IgD-negative memory B cell (primary cell): ENCODE measurements around the gene C2orf78. TPM values are rescaled to one million over a fixed set of nuclear protein-coding genes. Genes with fewer than 3 reads are reported as not detected.
"Not testable (repeated sequence)": the region's sequence is repeated elsewhere in the genome, so short reads cannot be mapped to it uniquely, and the experiment has no call there.

Source experiments
- H3K27ac Mint-ChIP-seq, 3 donors: one replicate each; pipeline ENCODE4 v1.8.0; 2020 to 2022; ENCODE audit warnings: mild to moderate bottlenecking in 3 of 3, mixed read lengths in 3 of 3, moderate library complexity in 1 of 3
- H3K27me3 Mint-ChIP-seq: one replicate; pipeline ENCODE4 v1.8.0; 2021; ENCODE audit warnings: mixed read lengths
- H3K36me3 Mint-ChIP-seq: one replicate; pipeline ENCODE4 v1.8.0; 2020; ENCODE audit warnings: mild to moderate bottlenecking, mixed read lengths
- H3K4me1 Mint-ChIP-seq, 3 donors: one replicate each; pipeline ENCODE4 v1.8.0; 2020 to 2022; ENCODE audit warnings: mixed read lengths in 3 of 3, mild to moderate bottlenecking in 1 of 3
- H3K4me3 Mint-ChIP-seq, 4 donors: one replicate each; pipeline ENCODE4 v1.8.0; 2020 to 2022; ENCODE audit warnings: mild to moderate bottlenecking in 4 of 4, mixed read lengths in 4 of 4, moderate library complexity in 3 of 4
- H3K9me3 Mint-ChIP-seq, 3 donors: one replicate each; pipeline ENCODE4 v1.8.0; 2020 to 2021; ENCODE audit warnings: mixed read lengths in 3 of 3, mild to moderate bottlenecking in 1 of 3
- polyA plus RNA-seq: library from polyadenylated mRNA; unstranded; fragments of 300-500 nt; fragmentation: Illumina TruSeq; gene quantifications from one replicate; pipeline ENCODE4 v1.2.3, GENCODE V29; 2021

Gene C2orf78, protein sequence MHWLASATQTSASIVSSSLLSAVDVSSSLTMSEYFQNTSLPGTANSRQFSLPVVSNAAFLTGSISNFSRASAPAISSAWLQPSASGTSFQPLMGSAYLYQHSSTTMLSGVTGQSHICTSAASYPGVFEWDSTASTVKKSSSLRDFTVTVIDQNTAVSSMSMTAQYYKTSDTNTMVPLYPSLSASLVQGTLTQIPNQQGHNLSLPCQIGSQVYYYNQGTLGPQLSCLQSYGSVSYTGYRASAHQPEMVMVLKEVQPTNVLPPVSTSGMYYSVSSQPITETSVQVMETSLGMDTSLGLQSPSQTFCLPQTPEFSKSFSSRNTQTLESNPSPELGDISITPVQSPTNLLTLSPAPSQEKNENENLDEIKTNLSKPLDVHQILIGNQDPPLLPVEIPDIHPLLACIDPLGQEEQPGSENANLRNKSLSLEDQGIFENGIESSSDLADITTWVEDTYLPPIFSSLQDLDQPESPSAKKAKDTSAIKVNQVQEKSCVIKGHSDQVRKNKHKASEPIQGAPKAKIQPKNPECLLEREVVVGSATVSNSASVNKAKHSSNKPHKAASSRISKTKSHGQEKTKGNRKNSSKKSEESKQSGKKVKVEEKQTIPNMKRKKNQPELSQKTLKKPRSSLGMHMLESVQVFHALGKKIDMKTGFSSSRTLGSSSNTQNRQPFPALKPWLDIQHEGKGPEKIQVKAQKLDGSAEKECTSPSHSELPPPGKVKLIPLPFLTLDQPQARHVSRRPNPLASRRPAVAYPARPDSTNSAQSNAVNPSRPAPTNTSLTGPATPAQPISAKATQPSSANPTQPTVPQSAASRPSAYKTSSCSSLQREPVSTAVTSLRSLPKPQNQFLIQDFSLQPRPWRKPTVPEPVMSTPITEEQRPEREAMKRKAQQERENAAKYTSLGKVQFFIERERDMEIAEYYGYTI
- polyA plus RNA-seq, result not detected

DNA sequence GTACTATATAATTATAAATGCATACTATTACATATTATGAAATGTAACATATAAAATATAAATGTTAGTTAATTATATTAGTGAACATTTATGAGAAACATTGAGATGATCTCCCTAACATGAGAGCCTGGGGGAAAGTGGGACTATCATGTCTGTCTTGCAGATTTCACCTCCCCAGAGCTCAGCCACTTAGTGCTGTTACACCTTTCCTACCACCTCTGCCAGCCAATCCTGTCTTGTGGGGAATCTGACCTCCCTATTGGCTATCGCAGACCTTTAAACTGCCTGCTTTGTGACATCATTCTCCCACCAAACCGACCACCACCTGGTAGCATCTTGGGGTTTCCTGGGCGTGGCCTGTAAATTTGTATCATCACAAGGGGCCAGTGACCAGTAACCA is at the start of gene C2orf78:
Gene C2orf78 (plus strand): TSS at position 301 of the 400 bp plus-strand sequence. CDS start 127 bp downstream, outside the sequence.
- H3K27me3 Mint-ChIP-seq, H3K4me1 Mint-ChIP-seq, H3K4me3 Mint-ChIP-seq, H3K9me3 Mint-ChIP-seq, H3K27ac Mint-ChIP-seq, H3K36me3 Mint-ChIP-seq: not testable (repeated sequence)

DNA sequence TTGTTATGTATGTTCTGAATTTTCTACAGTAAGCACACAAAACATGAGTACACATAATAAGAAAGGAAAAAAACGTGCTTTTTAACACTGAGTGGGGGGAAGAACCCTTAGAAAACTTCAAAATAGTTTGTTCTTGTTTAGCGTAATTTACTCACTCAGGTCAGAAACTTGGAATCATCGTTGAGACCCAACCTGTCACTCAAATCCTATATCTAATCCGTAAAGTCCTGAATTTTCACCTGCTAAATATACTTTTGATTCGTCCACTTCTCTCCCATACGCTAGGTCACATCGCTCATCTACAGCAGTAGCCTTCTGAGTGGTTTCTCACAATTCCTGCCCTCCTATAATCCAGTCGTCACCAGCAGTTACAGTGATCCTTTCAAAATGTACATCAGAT is 47.6 kb upstream of the C2orf78 start:
- H3K4me3 Mint-ChIP-seq, result peak overlapping the region; percentile 90 to 99 (median 98)
- peaks cover 8% of the 10 kb centered on the region for H3K36me3 Mint-ChIP-seq
- H3K9me3 Mint-ChIP-seq, result peaks cover 2 to 7% (median 5%) of the 10 kb centered on the region in 3 donors

DNA sequence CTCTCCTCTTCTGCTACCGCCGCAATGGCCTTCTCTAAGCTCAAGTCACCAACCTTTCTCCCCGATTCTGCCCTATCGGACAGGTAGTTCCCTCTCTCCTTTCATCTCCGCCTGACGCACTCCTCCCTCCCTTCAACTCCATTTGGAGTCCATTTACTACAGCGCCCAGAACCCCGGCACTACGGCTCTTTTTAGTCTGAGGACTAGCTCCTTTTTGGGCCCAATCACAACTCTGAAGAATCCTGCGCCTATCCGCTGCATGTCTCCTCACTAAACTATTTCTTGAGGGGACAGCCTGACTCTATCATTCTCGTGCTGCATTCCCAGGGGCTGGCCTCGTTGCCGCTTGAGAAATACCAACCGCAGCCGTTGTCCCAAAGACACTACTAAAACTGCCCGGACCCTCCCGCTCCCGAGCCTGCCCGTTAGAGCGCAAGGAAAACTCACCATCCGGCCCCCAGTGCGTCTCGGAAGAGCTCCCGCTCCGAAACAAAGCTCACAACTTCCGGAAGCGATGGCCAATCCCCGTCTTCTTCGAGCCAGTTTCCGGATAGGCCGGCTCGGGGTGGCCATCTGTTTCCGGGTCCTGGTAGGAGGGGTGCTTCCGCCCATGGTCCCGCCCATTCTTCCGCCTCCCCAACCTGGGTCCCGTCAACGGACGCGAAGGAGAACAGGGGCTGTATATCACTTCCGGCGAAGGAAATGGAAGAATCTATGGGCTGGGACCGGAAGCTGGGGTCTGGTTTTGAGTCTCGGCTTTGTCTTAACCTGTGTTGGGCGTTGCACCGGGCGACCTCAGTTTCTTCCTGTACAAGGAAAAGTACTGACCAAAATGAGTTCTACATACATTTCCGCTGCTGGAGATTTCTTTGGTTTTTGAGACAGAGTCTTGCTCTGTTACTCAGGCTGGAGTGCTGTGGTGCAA is 46.9 kb upstream of the C2orf78 start, which contains the start of gene TPRKB:
Gene TPRKB (minus strand): TSS at position 491 of the 925 bp plus-strand sequence. CDS start 2,776 bp downstream, outside the sequence.
- peak within 1 kb of the TSS; percentile 90 to 99 (median 98) for H3K4me3 Mint-ChIP-seq
- peaks cover 8% of the 10 kb centered on the region for H3K36me3 Mint-ChIP-seq
- peak within 1 kb of the TSS; percentile 89 to 99 (median 93) for H3K27ac Mint-ChIP-seq
- H3K9me3 Mint-ChIP-seq, result peaks cover 4 to 7% (median 5%) of the 10 kb centered on the region in 3 donors
- H3K4me1 Mint-ChIP-seq, result peaks cover 11 to 19% (median 12%) of the 10 kb centered on the region in 3 donors
- no peaks in the 10 kb centered on the region for H3K27me3 Mint-ChIP-seq

More for the DNA sequence above, 47.6 kb upstream of the C2orf78 start:
- Mint-ChIP-seq H3K27ac (peak overlapping the region; percentile 89 to 99 (median 93)), H3K27me3 (no peaks in the 10 kb centered on the region), H3K4me1 (peaks cover 11 to 19% (median 12%) of the 10 kb centered on the region in 3 donors)

DNA sequence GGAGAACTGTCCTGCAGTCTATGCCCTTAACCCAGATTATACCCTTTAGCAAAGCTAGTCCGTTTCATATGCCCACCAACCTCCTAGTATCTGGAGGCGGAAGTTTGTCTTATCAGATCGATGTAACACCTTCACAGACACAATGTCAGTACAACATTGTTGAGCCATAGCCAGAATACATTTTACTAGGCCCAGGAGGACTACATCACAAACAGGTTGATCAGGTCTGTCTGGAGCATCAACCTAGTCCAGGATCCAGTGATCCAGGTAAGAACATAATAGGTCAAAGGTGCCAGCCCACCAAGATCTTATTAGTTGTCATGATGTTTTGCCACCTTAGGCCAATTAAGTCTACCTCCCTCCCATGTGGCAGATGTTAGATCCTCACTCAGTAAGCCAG is 44.9 kb upstream of the C2orf78 start:
- Mint-ChIP-seq H3K27me3 (no peaks in the 10 kb centered on the region), H3K36me3 (peaks cover 6% of the 10 kb centered on the region), H3K27ac (no peak overlapping the region), H3K9me3 (peaks cover 4 to 7% (median 5%) of the 10 kb centered on the region in 3 donors), H3K4me1 (peaks cover 11 to 17% (median 12%) of the 10 kb centered on the region in 3 donors), H3K4me3 (peak overlapping the region in 2 of 4 donors; percentile 38 to 52)

DNA sequence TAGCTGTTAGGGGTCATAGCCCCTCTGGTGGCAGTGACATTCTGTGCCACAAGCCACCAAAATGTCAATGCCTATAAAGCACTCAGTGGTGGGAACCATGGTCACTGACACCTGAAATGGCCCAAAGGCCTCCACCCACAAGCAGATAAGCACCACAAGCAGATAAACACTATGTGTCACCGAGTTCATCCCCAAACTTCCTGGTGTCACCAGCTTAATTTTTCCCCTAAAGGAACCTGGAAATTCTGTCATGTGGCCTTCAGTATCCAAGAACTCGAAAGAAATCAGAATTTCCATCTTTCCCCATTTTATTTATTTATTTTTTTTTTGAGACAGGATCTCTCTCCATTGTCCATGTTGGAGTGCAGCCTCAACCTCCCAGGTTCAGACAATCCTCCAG is 43.2 kb upstream of the C2orf78 start:
- peaks cover 12% of the 10 kb centered on the region for H3K36me3 Mint-ChIP-seq
- no peak overlapping the region for H3K4me3 Mint-ChIP-seq
- peaks cover 4 to 7% (median 5%) of the 10 kb centered on the region in 3 donors for H3K9me3 Mint-ChIP-seq
- peaks cover 11 to 16% (median 12%) of the 10 kb centered on the region in 3 donors for H3K4me1 Mint-ChIP-seq
- H3K27ac Mint-ChIP-seq, result peak overlapping the region in 1 of 3 donors; percentile 25
- no peaks in the 10 kb centered on the region for H3K27me3 Mint-ChIP-seq

DNA sequence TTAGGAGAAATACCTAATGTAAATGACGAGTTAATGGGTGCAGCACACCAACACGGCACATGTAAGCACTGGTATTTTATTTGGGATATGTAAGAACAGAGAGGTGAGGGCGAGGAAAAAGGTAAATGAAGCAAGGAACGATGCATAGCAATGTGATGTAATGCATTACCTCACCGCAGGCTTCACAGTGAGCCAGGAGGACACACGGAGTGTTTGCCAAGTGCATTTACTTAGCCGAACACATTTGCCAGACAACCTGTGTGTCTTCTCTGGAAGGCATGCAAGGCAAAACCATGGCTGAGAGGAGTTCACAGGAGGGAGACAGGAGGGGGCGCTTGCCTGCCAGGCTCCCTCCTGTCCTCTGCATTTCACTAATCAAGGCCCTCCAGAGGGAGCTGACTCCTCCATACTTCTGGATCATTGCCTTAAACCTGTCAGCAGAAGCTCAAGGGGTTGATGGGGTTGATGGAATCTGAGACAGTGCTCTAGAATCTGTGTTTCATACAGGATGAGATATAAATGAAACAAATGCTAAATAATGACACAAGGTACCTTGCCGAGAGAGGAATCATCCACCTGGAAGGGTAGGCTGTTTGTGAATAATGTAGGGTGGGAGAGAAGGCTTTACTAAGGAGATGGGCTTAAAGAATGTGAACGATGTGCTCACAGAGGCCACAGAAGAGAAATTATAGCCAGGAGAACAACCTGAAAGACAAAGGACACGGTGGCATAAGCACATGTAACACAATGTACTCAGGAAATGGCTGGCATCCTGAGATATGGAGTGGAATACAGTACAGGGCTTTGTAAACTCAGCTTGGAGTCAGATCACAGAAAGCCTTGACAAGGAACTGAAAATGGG is 37.7 kb upstream of the C2orf78 start:
- Mint-ChIP-seq H3K27ac (peak overlapping the region in 2 of 3 donors; percentile 41 to 81), H3K4me3 (peak overlapping the region in 1 of 4 donors; percentile 30), H3K4me1 (no peaks in the 10 kb centered on the region), H3K9me3 (peaks cover 0 to 4% (median 0%) of the 10 kb centered on the region in 3 donors), H3K36me3 (peaks cover 20% of the 10 kb centered on the region), H3K27me3 (no peaks in the 10 kb centered on the region)

DNA sequence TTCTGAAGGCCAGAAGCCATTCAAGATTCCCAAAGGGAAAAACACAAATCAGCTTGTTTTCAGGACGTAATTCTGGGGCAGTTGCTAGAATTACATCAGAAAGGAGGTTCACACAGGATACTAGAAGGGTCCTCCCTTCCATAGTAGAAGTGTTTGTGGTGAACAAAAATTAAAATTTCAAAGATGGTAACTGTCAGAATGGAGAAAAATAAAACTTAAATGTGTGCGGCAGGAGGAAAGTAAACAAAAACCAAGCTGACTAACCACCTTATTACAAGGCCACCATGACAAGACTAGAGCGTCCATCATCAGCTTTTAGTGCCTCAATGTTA is 37.1 kb upstream of the C2orf78 start:
- Mint-ChIP-seq H3K27ac (peak overlapping the region in 1 of 3 donors; percentile 41), H3K36me3 (peaks cover 20% of the 10 kb centered on the region), H3K9me3 (peaks cover 0 to 2% (median 0%) of the 10 kb centered on the region in 3 donors), H3K4me1 (no peaks in the 10 kb centered on the region), H3K4me3 (no peak overlapping the region), H3K27me3 (no peaks in the 10 kb centered on the region)

DNA sequence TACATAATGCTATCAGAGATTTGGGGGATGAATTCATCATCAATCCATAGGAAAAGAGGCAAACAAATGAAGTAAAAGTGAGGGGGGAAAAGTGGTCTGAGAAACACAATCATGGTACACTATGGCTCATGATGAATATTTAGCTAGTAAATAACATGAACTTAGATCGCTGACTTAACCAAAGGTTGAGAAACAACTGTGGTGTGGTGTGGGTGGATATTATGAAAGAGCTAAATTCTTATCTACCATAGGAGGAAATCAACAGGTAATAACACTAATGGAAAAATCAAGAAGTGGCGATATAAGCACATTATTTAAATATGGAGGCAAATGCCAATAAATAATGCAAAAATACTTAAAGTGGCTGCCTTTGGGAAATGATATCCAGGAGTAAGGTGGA is 34.7 kb upstream of the C2orf78 start:
- Mint-ChIP-seq H3K27ac (no peak overlapping the region), H3K36me3 (peaks cover 26% of the 10 kb centered on the region), H3K9me3 (peaks cover 0 to 4% (median 0%) of the 10 kb centered on the region in 3 donors)

DNA sequence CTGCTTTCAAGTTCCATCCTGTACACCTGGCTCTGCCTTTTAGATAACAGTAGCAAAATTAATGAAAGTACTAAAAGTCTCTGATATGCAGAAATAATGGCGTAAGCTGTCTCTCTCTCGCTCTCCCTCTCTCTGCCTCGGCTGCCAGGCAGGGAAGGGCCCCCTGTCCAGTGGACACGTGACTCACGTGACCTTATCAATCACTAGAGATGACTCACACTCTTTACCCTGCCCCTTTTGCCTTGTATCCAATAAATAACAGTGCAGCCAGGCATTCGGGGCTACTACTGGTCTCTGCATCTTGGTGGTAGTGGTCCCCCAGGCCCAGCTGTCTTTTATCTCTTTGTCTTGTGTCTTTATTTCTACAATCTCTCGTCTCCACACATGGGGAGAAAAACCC is 29.7 kb upstream of the C2orf78 start:
- peaks cover 14% of the 10 kb centered on the region for H3K36me3 Mint-ChIP-seq
- not testable (repeated sequence) for H3K4me3 Mint-ChIP-seq, H3K9me3 Mint-ChIP-seq, H3K4me1 Mint-ChIP-seq, H3K27ac Mint-ChIP-seq, H3K27me3 Mint-ChIP-seq

More for the DNA sequence above, 34.7 kb upstream of the C2orf78 start:
- no peaks in the 10 kb centered on the region for H3K4me1 Mint-ChIP-seq
- H3K27me3 Mint-ChIP-seq, result no peaks in the 10 kb centered on the region
- no peak overlapping the region for H3K4me3 Mint-ChIP-seq

DNA sequence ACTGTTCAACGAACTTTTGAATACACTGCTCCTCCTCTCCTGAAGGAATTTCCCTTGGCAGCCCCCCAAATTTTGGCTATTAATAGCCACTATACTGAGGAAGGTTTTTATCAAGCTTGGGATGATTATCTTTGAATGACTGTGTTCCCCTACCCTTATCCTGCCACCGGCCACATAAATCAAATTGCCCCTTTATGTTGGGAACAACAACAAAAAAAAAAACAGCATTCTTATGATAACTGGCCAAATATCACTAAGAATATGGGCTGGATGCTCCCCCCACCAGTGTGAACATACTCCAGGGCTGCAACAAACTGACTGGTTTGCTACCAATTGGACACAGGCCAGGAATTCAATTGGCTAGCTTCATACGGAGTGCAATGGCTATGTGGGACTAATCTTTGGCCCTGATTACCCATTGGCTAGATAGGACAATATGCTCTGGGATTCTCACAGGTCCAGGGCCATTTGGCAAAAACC is 24.7 kb upstream of the C2orf78 start:
- no peak overlapping the region for H3K4me3 Mint-ChIP-seq
- peaks cover 9% of the 10 kb centered on the region for H3K36me3 Mint-ChIP-seq
- H3K4me1 Mint-ChIP-seq, result no peaks in the 10 kb centered on the region
- H3K27me3 Mint-ChIP-seq, result no peaks in the 10 kb centered on the region
- H3K9me3 Mint-ChIP-seq, result peaks cover 0 to under 1% (median 0%) of the 10 kb centered on the region in 3 donors
- no peak overlapping the region for H3K27ac Mint-ChIP-seq

DNA sequence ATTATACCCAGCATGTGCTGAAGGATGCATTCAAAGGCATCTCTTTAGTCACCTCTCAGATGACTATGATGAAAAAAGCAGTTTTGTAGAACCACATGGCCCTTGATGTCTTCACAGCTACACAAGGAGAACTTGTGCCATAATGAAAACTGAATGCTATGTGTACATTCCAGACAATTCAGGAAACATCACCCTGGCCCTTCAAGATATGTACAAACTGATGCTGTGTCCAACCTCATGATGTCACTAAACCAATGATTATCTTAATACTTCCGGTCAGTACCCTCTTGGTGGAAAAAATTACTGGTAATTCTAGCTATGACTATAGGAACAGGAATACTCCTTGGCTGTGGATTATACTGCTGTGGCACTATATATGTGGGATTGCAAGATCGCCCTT is 24.1 kb upstream of the C2orf78 start:
- no peaks in the 10 kb centered on the region for H3K9me3 Mint-ChIP-seq
- H3K4me3 Mint-ChIP-seq, result no peak overlapping the region
- no peaks in the 10 kb centered on the region for H3K27me3 Mint-ChIP-seq
- H3K36me3 Mint-ChIP-seq, result peaks cover 6% of the 10 kb centered on the region
- no peak overlapping the region for H3K27ac Mint-ChIP-seq
- H3K4me1 Mint-ChIP-seq, result no peaks in the 10 kb centered on the region

DNA sequence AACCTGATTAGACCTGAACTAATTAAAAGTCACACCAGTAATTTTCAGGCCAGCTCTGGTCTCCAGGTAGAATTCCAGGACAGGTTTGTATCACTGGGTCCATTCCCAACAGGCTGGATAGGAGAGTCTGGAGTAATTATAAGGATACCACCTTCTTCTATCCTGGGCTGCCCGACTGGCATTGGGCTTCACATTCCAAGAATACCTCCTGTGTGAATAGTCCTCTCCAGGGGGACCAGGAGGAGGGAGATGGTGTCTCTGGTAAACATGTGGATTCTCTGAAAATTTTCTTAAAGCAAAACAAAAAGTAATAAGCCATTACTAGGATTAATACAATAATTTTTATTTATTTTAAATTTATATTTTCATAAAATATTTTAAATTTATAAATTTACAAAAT is 21.4 kb upstream of the C2orf78 start:
- no peak overlapping the region for H3K4me3 Mint-ChIP-seq
- no peak overlapping the region for H3K27ac Mint-ChIP-seq
- peaks cover 6% of the 10 kb centered on the region for H3K36me3 Mint-ChIP-seq
- no peaks in the 10 kb centered on the region for H3K9me3 Mint-ChIP-seq
- peaks cover 0 to under 1% (median 0%) of the 10 kb centered on the region in 3 donors for H3K4me1 Mint-ChIP-seq
- no peaks in the 10 kb centered on the region for H3K27me3 Mint-ChIP-seq

DNA sequence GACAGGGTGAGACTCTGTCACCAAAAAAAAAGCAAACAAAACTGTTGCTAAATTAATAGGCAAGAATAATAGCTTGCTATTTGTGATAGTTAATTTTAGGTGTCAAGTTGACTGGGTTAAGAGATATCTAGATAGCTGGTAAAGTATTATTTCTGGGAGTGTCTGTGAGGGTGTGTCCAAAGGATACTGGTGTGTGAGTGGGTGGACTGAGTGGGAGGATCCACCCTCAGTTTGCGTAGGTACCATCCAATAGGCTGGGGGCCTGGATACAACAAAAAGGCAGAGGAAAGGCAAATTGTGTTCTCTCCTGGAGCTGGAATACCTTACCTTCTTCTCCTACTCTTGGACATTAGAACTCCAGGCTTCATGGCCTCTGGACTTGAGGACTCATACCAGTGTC is 19.0 kb upstream of the C2orf78 start:
- Mint-ChIP-seq H3K36me3 (peaks cover 9% of the 10 kb centered on the region), H3K9me3 (no peaks in the 10 kb centered on the region), H3K27ac (no peak overlapping the region)

More for the DNA sequence above, 19.0 kb upstream of the C2orf78 start:
- Mint-ChIP-seq H3K4me1 (peaks cover 0 to 8% (median 5%) of the 10 kb centered on the region in 3 donors), H3K4me3 (no peak overlapping the region), H3K27me3 (no peaks in the 10 kb centered on the region)
